Kidney glomerular epithelial cell (primary cell): ENCODE data around the gene SLCO6A1.

Source experiments
- DNase-seq: peaks from one replicate; lab custom pipeline; 2025; lab: John Stamatoyannopoulos, UW

Gene SLCO6A1

GRCh38 chr5:102453716-102454115, 45.1 kb downstream of the SLCO6A1 start:
- no peak for DNase-seq

GRCh38 chr5:102451082-102451481, 47.7 kb downstream of the SLCO6A1 start:
- no peak for DNase-seq

GRCh38 chr5:102450313-102450990, 48.3 kb downstream of the SLCO6A1 start:
- no peak for DNase-seq

GRCh38 chr5:102433473-102433872, 65.3 kb downstream of the SLCO6A1 start:
- no peak for DNase-seq

GRCh38 chr5:102421647-102422046, 77.2 kb downstream of the SLCO6A1 start:
- DNase-seq = no peak

GRCh38 chr5:102418531-102418930, 80.3 kb downstream of the SLCO6A1 start:
- DNase-seq = no peak

GRCh38 chr5:102414448-102414847, 84.4 kb downstream of the SLCO6A1 start:
- DNase-seq = no peak

GRCh38 chr5:102388235-102388634, 110.6 kb downstream of the SLCO6A1 start:
- DNase-seq = no peak

- no peak for DNase-seq
Observed at GRCh38 chr5:102385365-102385764, 113.4 kb downstream of the SLCO6A1 start.

GRCh38 chr5:102380174-102380573, 118.6 kb downstream of the SLCO6A1 start:
- no peak for DNase-seq

GRCh38 chr5:102375876-102376275, 122.9 kb downstream of the SLCO6A1 start:
- no peak for DNase-seq

- DNase-seq = no peak
Observed at GRCh38 chr5:102375272-102375671, 123.5 kb downstream of the SLCO6A1 start.

GRCh38 chr5:102368392-102368791, 130.4 kb downstream of the SLCO6A1 start:
- DNase-seq = no peak

- DNase-seq = no peak
Observed at GRCh38 chr5:102341681-102342288, 157.0 kb downstream of the SLCO6A1 start.

- no peak for DNase-seq
Observed at GRCh38 chr5:102324714-102325113, 174.1 kb downstream of the SLCO6A1 start.
